Adipose tissue (tissue), 3 donors: ENCODE measurements around the gene CRYM. TPM values are rescaled to one million over a fixed set of nuclear protein-coding genes. Genes with fewer than 3 reads are reported as not detected.
"Not testable (repeated sequence)": the region's sequence is repeated elsewhere in the genome, so short reads cannot be mapped to it uniquely, and the experiment has no call there.

Source experiments
- H3K27ac ChIP-seq: one replicate; pipeline ENCODE4 v1.5.1; 2013; ENCODE audit warnings: low read depth, low read length
- WGBS, 3 donors: extraction: QIAGEN DNeasy Blood & Tissue Kit; methylation state at CpG; one replicate each; pipeline ENCODE4 v1.1.7; 2013; 5-methylcytosine and 5-hydroxymethylcytosine counted together
- polyA plus RNA-seq, 3 donors: library from polyadenylated mRNA; stranded (reverse); fragments of 200-250 nt; gene quantifications; one replicate each; pipeline ENCODE4 v1.2.3, GENCODE V29; 2013
- donor health status: healthy with polysubstance abuse.
- donor health status: Bipolar disorder and iron deficiency.
- donor health status: healthy.

Gene CRYM
- under 1 TPM; 0.04 to 0.90 (median 0.06) TPM for polyA plus RNA-seq

GRCh38 chr16:21277927-21278706 lies at the start of gene CRYM:
TSS of gene CRYM (minus strand) at chr16:21278290. CDS start at chr16:21278251, 39 bp downstream.
- H3K27ac ChIP-seq: no peak within 1 kb of the TSS
- 1 to 2% (median 1%) methylated on average over 26 to 46 of the region's 46 CpGs for WGBS, 3 donors

- WGBS, 3 donors: 85 to 91% (median 89%) methylated on average over 3 of the region's 3 CpGs
Observed at GRCh38 chr16:21327046-21327445, 49.0 kb upstream of the CRYM start.

GRCh38 chr16:21326459-21326858 lies 48.4 kb upstream of the CRYM start:
- WGBS, 3 donors: 63 to 86% (median 81%) methylated on average over 2 of the region's 2 CpGs
- no peak overlapping the region for H3K27ac ChIP-seq

More at GRCh38 chr16:21327046-21327445, 49.0 kb upstream of the CRYM start:
- no peak overlapping the region for H3K27ac ChIP-seq

- 75 to 90% (median 88%) methylated on average over 4 of the region's 4 CpGs for WGBS, 3 donors
- H3K27ac ChIP-seq: no peak overlapping the region
Observed at GRCh38 chr16:21324267-21324666, 46.2 kb upstream of the CRYM start.

GRCh38 chr16:21322251-21322650 lies 44.2 kb upstream of the CRYM start:
- H3K27ac ChIP-seq: not testable (repeated sequence)
- 79 to 87% (median 79%) methylated on average over 2 of the region's 2 CpGs for WGBS, 3 donors

- H3K27ac ChIP-seq: no peak overlapping the region
- 95 to 99% (median 97%) methylated on average over 6 of the region's 6 CpGs for WGBS, 3 donors
Observed at GRCh38 chr16:21321736-21322135, 43.6 kb upstream of the CRYM start.

- 84 to 97% (median 94%) methylated on average over 1 of the region's 1 CpG for WGBS, 3 donors
Observed at GRCh38 chr16:21314339-21314738, 36.2 kb upstream of the CRYM start.

GRCh38 chr16:21312863-21313372 lies 34.8 kb upstream of the CRYM start:
- 95 to 98% (median 97%) methylated on average over 22 to 25 of the region's 25 CpGs for WGBS, 3 donors
- not testable (repeated sequence) for H3K27ac ChIP-seq

More at GRCh38 chr16:21314339-21314738, 36.2 kb upstream of the CRYM start:
- H3K27ac ChIP-seq: no peak overlapping the region

- 83 to 96% (median 84%) methylated on average over 18 of the region's 18 CpGs for WGBS, 3 donors
- H3K27ac ChIP-seq: not testable (repeated sequence)
Observed at GRCh38 chr16:21312046-21312445, 34.0 kb upstream of the CRYM start.

GRCh38 chr16:21306712-21307111 lies 28.6 kb upstream of the CRYM start:
- WGBS, 3 donors: 93 to 98% (median 96%) methylated on average over 5 of the region's 5 CpGs

GRCh38 chr16:21302898-21303528 lies 24.9 kb upstream of the CRYM start:
- 62 to 80% (median 70%) methylated on average over 4 of the region's 4 CpGs for WGBS, 3 donors

More at GRCh38 chr16:21306712-21307111, 28.6 kb upstream of the CRYM start:
- not testable (repeated sequence) for H3K27ac ChIP-seq

GRCh38 chr16:21302454-21302853 lies 24.4 kb upstream of the CRYM start:
- 39 to 65% (median 58%) methylated on average over 3 of the region's 3 CpGs for WGBS, 3 donors
- H3K27ac ChIP-seq: no peak overlapping the region

More at GRCh38 chr16:21302898-21303528, 24.9 kb upstream of the CRYM start:
- H3K27ac ChIP-seq: no peak overlapping the region

- 1 to 5% (median 3%) methylated on average over 15 to 17 of the region's 17 CpGs for WGBS, 3 donors
- H3K27ac ChIP-seq: no peak overlapping the region
Observed at GRCh38 chr16:21301895-21302291, 23.8 kb upstream of the CRYM start.

GRCh38 chr16:21301168-21301894 lies 23.2 kb upstream of the CRYM start:
- 0 to 1% (median 0%) methylated on average over 48 to 60 of the region's 60 CpGs for WGBS, 3 donors
- H3K27ac ChIP-seq: no peak overlapping the region

- H3K27ac ChIP-seq: no peak overlapping the region
- WGBS, 3 donors: 0 to 1% (median 1%) methylated on average over 36 of the region's 36 CpGs
Observed at GRCh38 chr16:21300309-21301167, 22.4 kb upstream of the CRYM start.

GRCh38 chr16:21289789-21290188 lies 11.7 kb upstream of the CRYM start:
- H3K27ac ChIP-seq: not testable (repeated sequence)
- WGBS, 3 donors: 95 to 97% (median 96%) methylated on average over 3 of the region's 3 CpGs

- no peak overlapping the region for H3K27ac ChIP-seq
- 28 to 38% (median 32%) methylated on average over 1 of the region's 1 CpG for WGBS, 3 donors
Observed at GRCh38 chr16:21285314-21285713, 7.2 kb upstream of the CRYM start.

GRCh38 chr16:21284414-21284813 lies 6.3 kb upstream of the CRYM start:
- no peak overlapping the region for H3K27ac ChIP-seq
- WGBS, 3 donors: 83 to 86% (median 84%) methylated on average over 4 of the region's 4 CpGs
